GM23338 (cell line): ENCODE results near the gene ALKAL2. TPM values are rescaled to one million over a fixed set of nuclear protein-coding genes. Genes with fewer than 3 reads are reported as not detected.

Experiments
- ATAC-seq: fragments of 200-7000 bp; cut with Tn5 transposase; 3 replicates; pipeline ENCODE4 v1.9.1; 2020
- DNase-seq: peaks from one replicate; pipeline ENCODE4 v3.0.0-alpha.2; 2015; ENCODE audit warnings: low spot score
- H2AFZ ChIP-seq: fragments of 200-600 bp; sonication (generic); 2 replicates; pipeline ENCODE4 v1.8.0; 2016; ENCODE audit warnings: antibody characterized with exemption, mild to moderate bottlenecking, moderate library complexity
- H3F3A ChIP-seq: fragments of 200-600 bp; sonication (generic); replicated peaks from 2 replicates; pipeline ENCODE4 v1.8.0; 2017; ENCODE audit warnings: antibody characterized with exemption, mixed run types, low read depth
- H3K27ac ChIP-seq: fragments of 200-600 bp; sonication (generic); 2 replicates; pipeline ENCODE4 v1.6.1; 2016; ENCODE audit warnings: low read depth
- H3K27me3 ChIP-seq: fragments of 200-600 bp; sonication (generic); 2 replicates; pipeline ENCODE4 v1.8.0; 2016; ENCODE audit warnings: mild to moderate bottlenecking, mixed run types, moderate library complexity; ENCODE audit not compliant: insufficient read depth
- H3K36me3 ChIP-seq: fragments of 200-600 bp; sonication (generic); 2 replicates; pipeline ENCODE4 v1.8.0; 2016; ENCODE audit warnings: mild to moderate bottlenecking; ENCODE audit not compliant: insufficient read depth
- H3K4me1 ChIP-seq: fragments of 200-600 bp; sonication (generic); 2 replicates; pipeline ENCODE4 v1.8.0; 2016; ENCODE audit warnings: mild to moderate bottlenecking, moderate library complexity; ENCODE audit not compliant: insufficient read depth
- H3K4me2 ChIP-seq: fragments of 200-600 bp; sonication (generic); 2 replicates; pipeline ENCODE4 v1.7.1; 2017; ENCODE audit warnings: mixed run types
- H3K4me3 ChIP-seq: fragments of 200-600 bp; sonication (generic); 2 replicates; pipeline ENCODE4 v1.6.1; 2016; ENCODE audit warnings: mixed run types
- H3K79me2 ChIP-seq: fragments of 200-600 bp; sonication (generic); replicated peaks from 2 replicates; pipeline ENCODE4 v1.8.0; 2017; ENCODE audit warnings: mild to moderate bottlenecking; ENCODE audit not compliant: insufficient read depth
- H3K9me2 ChIP-seq: fragments of 200-600 bp; sonication (generic); 2 replicates; pipeline ENCODE4 v1.8.0; 2017; ENCODE audit not compliant: insufficient read depth
- H4K20me1 ChIP-seq: fragments of 200-600 bp; sonication (generic); replicated peaks from 2 replicates; pipeline ENCODE4 v1.8.0; 2017; ENCODE audit warnings: mild to moderate bottlenecking; ENCODE audit not compliant: insufficient read depth
- H3K27ac Mint-ChIP-seq: 2 replicates; pipeline ENCODE4 v1.8.0; 2020; ENCODE audit warnings: inconsistent platforms, mild to moderate bottlenecking, moderate library complexity, mixed read lengths
- H3K27me3 Mint-ChIP-seq: 3 replicates; pipeline ENCODE4 v1.8.0; 2022; ENCODE audit warnings: low read depth, mild to moderate bottlenecking, moderate library complexity, mixed read lengths, inconsistent platforms; ENCODE audit not compliant: insufficient read depth, poor library complexity
- H3K36me3 Mint-ChIP-seq: 3 replicates; pipeline ENCODE4 v1.8.0; 2021; ENCODE audit warnings: low read depth, mild to moderate bottlenecking, inconsistent platforms, moderate library complexity, mixed read lengths
- H3K4me1 Mint-ChIP-seq: 3 replicates; pipeline ENCODE4 v1.8.0; 2020; ENCODE audit warnings: mild to moderate bottlenecking, inconsistent platforms, mixed read lengths
- H3K4me3 Mint-ChIP-seq: 3 replicates; pipeline ENCODE4 v1.8.0; 2021; ENCODE audit warnings: moderate library complexity, mild to moderate bottlenecking, inconsistent platforms, mixed read lengths
- H3K9me3 Mint-ChIP-seq: 3 replicates; pipeline ENCODE4 v1.8.0; 2020; ENCODE audit warnings: moderate library complexity, mild to moderate bottlenecking, inconsistent platforms, mixed read lengths
- CREB1 ChIP-seq: fragments of 250-450 bp; sonication (Bioruptor Pico); IDR thresholded peaks from 2 replicates; pipeline ENCODE4 v1.5.0; 2020; ENCODE audit warnings: low read depth, mild to moderate bottlenecking, moderate library complexity
- CTCF ChIP-seq, 2 experiments: fragments of 200-600 bp in 1 of 2; sonication (generic) in 1 of 2; conservative IDR thresholded peaks; 2 replicates each; pipeline versions ENCODE4 v1.5.1 to v1.6.1; 2016 to 2017; ENCODE audit warnings: antibody characterized with exemption in 2 of 2, low read depth in 2 of 2, mild to moderate bottlenecking in 2 of 2, moderate library complexity in 1 of 2
- ETS1 ChIP-seq: IDR thresholded peaks from 2 replicates; pipeline ENCODE4 v1.6.1; 2016; ENCODE audit warnings: antibody characterized with exemption
- EZH2 ChIP-seq: fragments of 200-600 bp; sonication (generic); IDR thresholded peaks from one replicate; pipeline ENCODE4 v1.8.0; 2017; ENCODE audit warnings: antibody characterized with exemption, mild to moderate bottlenecking, low read depth; ENCODE audit not compliant: unreplicated experiment
- EZH2phosphoT487 ChIP-seq: fragments of 200-600 bp; sonication (generic); IDR thresholded peaks from one replicate; pipeline ENCODE4 v1.8.1; 2018; ENCODE audit warnings: antibody characterized with exemption; ENCODE audit not compliant: unreplicated experiment
- JUNB ChIP-seq: IDR thresholded peaks from one replicate; pipeline ENCODE4 v1.6.1; 2016; ENCODE audit warnings: antibody characterized with exemption; ENCODE audit not compliant: unreplicated experiment
- NANOG ChIP-seq: IDR thresholded peaks from 2 replicates; pipeline ENCODE4 v1.6.1; 2016; ENCODE audit warnings: antibody characterized with exemption, borderline replicate concordance
- POLR2AphosphoS5 ChIP-seq: IDR thresholded peaks from 2 replicates; pipeline ENCODE4 v1.6.1; 2016; ENCODE audit warnings: antibody characterized with exemption, low read depth
- ZNF114 ChIP-seq: fragments of 250-450 bp; sonication (Bioruptor Pico); IDR thresholded peaks from 2 replicates; pipeline ENCODE4 v1.5.0; 2020; ENCODE audit warnings: mild to moderate bottlenecking, moderate library complexity
- ZNF331 ChIP-seq: fragments of 250-450 bp; sonication (Bioruptor Pico); IDR thresholded peaks from 2 replicates; pipeline ENCODE4 v1.5.0; 2020; ENCODE audit warnings: low read depth, mild to moderate bottlenecking, moderate library complexity
- ZNF462 ChIP-seq: fragments of 250-450 bp; sonication (Bioruptor Pico); IDR thresholded peaks from 2 replicates; pipeline ENCODE4 v1.5.0; 2020; ENCODE audit warnings: mild to moderate bottlenecking, moderate library complexity
- polyA plus RNA-seq: library from polyadenylated mRNA; unstranded; fragments of >200 nt; fragmentation: Nextera tagmentation; extraction: Ambion mirVana; gene quantifications from 2 replicates; pipeline ENCODE4 v1.2.1, GENCODE V29; 2016
- total RNA-seq: library from RNA; depleted of rRNA; stranded (reverse); fragments of >200 nt; shearing (Covaris generic); gene quantifications from 2 replicates; pipeline ENCODE4 v1.2.3, GENCODE V29; 2014

The ALKAL2 gene
- total and polyA plus RNA-seq, 2 experiments from 2014 or later, result 6.4 to 12.1 TPM

DNA sequence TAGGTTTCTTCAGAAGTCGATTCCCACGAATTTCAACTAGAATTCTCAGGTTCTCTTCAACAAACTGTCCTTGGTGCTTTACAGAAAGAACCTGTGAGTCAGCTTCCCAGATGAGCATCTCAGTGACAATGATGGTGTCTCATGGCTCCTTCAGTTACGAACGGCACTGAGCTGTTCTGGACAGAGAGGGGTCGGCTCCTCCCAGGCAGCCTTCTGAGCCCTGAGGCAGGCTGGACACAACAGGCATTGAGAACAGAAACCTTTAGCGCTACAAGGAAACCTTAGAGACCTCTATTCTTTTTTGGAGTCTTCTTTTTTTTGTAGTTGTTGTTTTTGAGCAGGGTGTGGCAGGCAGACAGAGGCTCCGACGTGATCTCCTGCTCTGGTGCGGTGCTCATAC lies 35.1 kb upstream of the ALKAL2 start (continued):
- no peak for TF ChIP-seq CTCF (conservative IDR thresholded peaks at IDR 0.05; ENCODE audit: low read depth in 2 of 2)

DNA sequence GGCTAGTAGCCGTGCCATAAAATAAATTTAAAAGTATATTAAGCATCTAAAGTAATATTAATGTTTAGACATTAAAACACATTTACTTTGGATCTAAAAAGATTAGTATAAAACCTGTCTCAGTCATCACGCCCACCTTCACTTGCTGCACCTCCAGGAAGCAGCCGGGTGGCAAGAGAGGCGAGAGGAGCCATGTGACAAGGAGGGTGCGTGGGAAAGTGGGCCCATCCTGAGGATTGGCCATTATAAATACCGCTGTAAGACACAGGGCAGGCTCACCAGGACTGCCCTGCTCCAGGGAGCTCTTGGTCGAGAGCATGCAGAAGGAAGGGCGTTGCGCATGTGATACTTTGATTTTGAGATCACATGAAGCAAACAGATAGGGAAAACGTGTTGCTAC lies 34.4 kb upstream of the ALKAL2 start:
- Histone ChIP-seq H3K9me2 (no peaks in the 10 kb centered on the region), H3K36me3 (no peaks in the 10 kb centered on the region), H3K27ac (no peak overlapping the region), H3K4me3 (no peak overlapping the region), H3K4me1 (peaks cover 3% of the 10 kb centered on the region), H3F3A (no peaks in the 10 kb centered on the region), H3K79me2 (no peaks in the 10 kb centered on the region), H2AFZ (no peak overlapping the region), H3K27me3 (no peaks in the 10 kb centered on the region), H3K4me2 (no peak overlapping the region), H4K20me1 (no peaks in the 10 kb centered on the region)
- DNase-seq (no peak), ATAC-seq (no peak)
- Mint-ChIP-seq H3K27me3 (no peaks in the 10 kb centered on the region), H3K9me3 (no peaks in the 10 kb centered on the region; the same call in none of the 3 replicates), H3K36me3 (no peaks in the 10 kb centered on the region; the same call in 2 of the 3 replicates), H3K4me3 (no peak overlapping the region), H3K27ac (no peak overlapping the region), H3K4me1 (peaks cover 9% of the 10 kb centered on the region; the same call in 2 of the 3 replicates)
- no peak for TF ChIP-seq JUNB
- TF ChIP-seq ZNF331 (CRISPR knock-in tag), result no peak
- TF ChIP-seq POLR2AphosphoS5, result no peak
- no peak for TF ChIP-seq CTCF (conservative IDR thresholded peaks at IDR 0.05; ENCODE audit: low read depth in 2 of 2)
- no peak for TF ChIP-seq ZNF462
- no peak for TF ChIP-seq ZNF114 (CRISPR knock-in tag)
- TF ChIP-seq NANOG, result no peak
- TF ChIP-seq EZH2phosphoT487, result no peak
- TF ChIP-seq ETS1, result no peak
- no peak for TF ChIP-seq CREB1 (CRISPR knock-in tag)
- no peak for TF ChIP-seq EZH2
